NCI-H2029 (cell line): Measurements from ENCODE around the gene ARHGAP21.
"Not testable (repeated sequence)": the region's sequence is repeated elsewhere in the genome, so short reads cannot be mapped to it uniquely, and the experiment has no call there.

Source experiments
- DNase-seq: peaks from one replicate; lab custom pipeline; 2025; lab: John Stamatoyannopoulos, UW

The ARHGAP21 gene

DNA sequence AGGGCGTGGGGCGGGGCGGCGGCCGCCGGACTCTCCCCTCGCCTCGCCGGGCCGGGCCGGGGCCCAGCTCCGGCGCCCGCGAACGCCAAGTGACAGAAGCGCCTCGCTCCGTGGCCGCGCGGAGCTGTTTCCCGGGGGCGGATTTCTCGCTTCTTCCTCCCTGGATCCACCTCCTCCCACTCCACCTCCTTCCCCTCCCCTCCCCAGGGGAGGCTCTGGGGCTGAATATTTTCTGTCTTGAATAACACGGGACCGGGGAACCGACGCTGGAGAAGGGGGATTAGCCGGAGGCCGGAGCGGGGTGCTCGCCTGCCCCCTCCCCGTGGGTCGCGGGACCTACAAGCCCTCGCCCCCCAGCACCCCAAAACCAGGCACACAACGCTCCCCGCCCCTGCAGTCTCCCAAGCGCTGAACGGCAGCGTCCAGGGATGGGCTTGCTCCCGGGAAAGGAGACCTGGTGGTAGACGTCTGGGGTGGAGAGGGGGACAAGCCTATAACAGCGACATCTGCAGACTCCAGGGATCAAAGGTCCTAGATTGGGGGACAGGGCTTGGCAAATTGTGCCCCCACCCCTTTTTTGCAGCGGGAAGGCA is at the start of gene ARHGAP21:
Gene ARHGAP21 (minus strand): TSS at position 100 of the 593 bp plus-strand sequence. CDS start 1,988 bp downstream, outside the sequence.
- peak; percentile 16 for DNase-seq

DNA sequence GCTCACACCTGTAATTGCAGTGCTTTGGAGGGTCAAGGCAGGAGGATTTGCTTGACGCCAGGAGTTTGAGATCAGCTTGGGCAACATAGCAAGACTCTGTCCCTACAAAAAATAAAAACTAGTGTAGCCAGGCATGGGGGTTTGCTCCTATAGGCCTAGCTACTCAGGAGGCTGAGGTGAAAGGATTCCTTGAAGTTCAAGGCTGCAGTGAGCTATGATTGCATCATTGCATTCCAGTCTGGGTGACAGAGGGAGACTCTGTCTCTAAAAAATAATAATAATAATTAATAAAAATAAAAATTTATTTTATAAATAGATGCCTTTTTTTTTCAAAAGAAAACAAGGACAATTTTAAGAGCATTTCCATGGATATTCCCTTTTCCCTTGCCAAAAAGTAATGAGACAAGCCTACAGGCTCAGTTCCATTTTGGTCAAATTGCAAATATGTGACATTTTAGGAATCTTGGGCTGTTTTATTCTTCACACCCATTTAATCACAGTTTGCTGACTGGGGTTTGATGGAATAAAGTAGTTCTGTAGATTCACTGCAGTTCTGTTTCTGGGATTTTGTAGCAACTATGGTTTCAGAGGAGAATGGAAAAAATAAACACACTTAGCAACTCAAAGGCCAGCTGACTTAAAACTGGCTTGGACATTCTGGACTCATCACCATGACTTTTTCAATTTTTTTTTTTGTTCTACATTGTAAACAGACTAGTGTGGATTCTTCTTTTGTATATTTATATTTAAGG is 48.4 kb upstream of the ARHGAP21 start:
- DNase-seq, result no peak

DNA sequence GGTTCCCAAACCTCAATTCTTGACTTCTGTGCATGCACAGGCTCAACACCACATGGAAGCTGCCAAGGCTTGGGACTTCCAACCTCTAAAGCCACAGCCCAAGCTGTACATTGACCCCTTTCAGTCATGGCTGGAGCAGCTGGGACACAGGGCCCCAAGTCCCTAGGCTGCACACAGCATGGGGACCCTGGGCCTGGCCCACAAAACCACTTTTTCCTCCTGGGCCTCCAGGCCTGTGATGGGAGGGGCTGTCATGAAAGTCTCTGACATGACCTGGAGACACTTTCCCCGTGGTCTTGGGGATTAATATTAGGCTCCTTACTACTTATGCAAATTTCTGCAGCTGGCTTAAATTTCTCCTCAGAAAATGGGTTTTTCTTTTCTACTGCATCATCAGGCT is 41.3 kb upstream of the ARHGAP21 start:
- not testable (repeated sequence) for DNase-seq

DNA sequence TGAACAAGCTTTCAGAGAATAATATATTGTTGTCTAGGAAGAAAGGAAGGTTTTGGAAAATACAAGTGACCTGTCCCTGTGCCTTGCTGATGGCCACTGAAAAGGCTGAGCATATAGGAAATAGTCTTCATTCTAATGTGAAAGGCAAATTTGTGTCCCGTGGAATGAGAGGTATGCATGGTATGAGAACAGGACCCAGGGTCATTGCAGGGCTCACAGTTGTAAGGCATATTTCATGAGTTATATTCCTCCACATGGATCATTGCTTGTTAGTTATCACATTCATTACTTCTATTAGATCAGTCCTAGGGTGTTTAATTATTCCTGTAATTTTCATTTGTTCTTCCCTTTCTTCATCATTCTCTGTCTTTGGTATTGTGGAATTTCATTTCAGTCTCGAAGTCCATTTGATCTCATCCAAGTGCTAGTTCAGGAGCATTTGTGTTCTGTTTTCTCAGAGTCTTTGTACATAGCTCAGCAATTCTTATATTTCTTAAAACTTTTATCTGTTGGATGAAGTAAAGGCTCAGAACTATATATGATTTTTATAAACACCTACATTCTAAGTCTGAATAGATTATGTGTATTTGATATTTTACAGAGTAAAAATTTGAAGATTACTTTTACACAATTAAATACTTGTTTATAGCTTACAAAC is 39.4 kb upstream of the ARHGAP21 start:
- no peak for DNase-seq

DNA sequence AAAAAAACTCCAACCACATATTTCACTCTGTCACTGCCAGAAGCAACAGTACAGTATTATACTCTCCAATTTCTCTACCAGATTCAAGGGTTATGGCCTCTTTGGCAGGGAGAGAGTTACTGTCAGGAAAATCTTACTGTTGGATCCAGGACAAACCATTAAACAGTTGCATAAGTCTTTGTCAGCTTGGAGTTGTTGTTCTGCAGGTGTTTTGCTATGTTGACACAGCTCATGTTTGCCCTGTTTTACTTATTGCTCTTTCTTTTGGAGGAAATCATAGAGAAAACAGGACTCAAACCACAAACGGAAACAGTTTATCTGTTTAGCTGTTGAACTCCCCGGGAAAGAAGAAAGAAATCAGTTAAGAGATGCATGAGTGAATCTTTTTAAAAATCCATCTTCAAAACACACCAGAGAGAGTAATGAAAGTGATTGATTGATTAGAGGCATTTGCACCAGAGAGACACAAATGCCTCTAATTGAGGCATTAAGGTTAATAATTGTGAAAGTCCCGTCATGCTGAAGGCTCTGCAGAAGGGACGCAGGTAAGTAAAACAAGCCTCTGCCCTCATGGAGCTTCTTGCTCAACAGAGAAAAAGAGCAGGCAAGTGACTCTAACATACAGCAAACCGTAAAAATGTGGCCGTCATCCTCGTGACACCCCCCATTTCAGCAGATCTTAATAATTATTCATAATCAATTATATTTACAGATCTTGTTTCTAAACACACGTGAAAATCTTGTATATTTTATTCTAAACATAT is 38.7 kb upstream of the ARHGAP21 start:
- DNase-seq, result no peak

DNA sequence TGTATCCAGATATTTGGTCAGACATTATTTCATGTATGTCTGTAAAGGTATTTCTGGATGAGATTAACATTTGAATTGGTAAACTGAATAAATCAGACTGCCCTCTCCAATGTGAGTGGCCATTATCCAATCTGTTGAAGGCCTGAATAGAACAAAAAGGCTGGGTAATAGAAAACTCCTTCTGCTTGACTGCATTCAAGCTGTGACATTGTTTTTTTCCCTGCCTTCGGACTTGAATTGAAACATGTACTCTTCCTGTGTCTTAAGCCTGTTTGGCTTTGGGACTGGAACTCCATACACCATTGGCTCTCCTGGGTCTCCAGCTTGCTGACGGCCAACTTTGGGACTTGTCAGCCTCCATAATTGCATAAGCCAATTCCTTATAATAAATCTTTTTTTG is 36.0 kb upstream of the ARHGAP21 start:
- DNase-seq, result no peak

DNA sequence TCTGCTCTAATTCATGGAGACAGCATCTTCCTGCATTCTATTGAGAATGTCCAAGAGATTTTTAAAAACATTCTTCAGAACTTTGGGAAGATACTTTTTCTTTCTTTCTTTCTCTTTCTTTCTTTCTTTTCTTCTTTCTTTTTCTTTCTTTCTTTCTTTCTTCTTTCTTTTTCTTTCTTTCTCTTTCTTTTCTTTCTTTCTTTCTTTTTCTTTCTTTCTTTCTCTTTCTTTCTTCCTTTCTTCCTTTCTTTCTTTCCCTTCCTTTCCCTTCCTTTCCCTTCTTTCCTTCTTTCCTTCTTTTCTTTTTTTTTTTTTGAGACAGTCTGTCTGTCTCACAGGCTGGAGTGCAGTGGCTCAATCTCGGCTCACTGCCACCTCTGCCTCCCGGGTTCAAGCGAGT is 34.6 kb upstream of the ARHGAP21 start:
- not testable (repeated sequence) for DNase-seq

DNA sequence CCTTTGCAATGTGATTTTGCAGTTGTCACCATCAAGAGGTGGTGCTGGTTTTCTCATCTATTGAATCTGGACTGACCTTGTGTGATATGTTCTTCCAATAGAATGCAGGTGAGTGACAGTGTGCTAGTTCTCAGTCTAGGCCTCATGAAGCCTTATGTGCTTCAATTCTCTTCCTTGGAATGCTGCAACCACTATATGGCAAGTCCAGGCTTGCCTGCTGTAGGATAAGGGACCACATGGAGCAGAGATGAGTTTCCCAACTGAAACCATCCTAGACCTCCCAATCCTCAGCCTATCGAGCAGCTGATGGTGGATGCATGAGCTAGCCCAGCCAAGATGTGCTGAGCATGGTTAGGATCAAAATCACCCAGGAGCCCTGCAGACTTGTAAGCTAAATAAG is 32.6 kb upstream of the ARHGAP21 start:
- no peak for DNase-seq

DNA sequence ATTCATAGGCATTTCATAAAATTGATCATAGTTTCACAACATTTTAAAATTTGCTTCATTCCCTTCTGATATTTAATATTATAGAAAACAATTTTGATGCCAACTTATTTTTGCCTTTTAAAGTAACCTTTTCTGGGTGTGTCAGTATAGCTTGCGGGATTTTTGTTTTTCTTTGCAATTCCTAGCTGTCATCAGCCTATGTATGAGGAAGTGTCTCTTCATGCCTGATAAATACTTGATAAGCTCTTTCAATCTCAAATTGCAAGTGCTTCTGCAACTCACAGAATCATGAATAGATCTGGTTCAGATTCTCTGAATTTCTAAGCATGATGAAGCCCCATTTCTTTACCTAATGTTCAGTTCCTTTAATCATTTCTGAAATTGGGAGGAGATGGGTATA is 28.0 kb upstream of the ARHGAP21 start:
- no peak for DNase-seq

DNA sequence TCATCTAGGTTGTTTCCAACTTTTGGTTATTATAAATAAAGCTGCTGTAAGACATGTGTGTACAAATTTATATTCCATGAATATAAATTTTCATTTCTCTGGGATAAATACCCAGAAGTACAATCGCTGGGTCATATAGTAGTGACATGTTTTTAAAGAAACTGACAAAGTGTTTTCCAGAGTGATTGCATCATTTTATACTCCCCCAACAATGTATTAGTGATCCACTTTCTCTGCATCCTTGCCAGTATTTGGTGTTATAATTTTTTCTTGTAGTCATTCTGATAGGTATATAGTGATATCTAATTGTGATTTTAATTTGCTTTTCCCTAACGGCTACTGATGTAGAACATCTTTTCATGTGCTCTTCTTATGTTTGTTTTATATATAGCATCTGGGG is 27.0 kb upstream of the ARHGAP21 start:
- DNase-seq, result no peak

DNA sequence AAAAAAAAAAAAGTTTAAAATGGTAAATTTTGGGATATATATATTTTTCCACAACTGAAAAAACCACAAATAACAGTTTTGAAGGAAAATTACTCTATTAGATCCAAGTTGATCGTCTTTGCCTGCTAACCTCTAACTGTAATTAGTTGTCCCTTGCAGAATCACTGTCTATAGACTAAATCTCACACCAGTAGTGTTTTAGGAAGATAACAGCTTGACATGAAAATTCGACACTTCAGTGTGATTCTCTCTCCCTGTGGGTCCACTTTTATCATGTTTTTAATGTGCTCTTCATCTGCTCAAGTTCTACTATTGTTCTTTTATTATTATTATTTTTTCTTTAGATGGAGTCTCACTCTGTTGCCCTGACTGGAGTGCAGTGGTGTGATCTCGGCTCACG is 24.5 kb upstream of the ARHGAP21 start:
- no peak for DNase-seq

DNA sequence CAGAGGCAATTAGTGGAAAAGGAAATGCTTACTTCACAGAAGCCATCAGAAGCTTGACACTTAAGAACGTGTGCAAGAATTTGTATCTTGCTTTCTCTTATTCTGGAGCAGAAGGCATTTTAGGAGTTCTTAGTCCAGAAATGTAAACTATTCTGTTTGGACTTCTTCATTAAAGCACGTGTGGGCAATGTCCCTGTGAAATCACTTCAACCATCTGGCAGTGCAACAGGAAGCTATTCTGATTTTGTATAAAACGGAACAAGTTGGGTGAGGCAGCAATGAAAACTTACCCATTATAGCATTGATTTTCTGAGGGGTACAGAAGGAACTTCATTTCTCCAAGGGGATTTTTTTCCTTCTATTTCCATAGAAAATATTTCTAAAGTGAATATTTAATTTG is 21.3 kb upstream of the ARHGAP21 start:
- DNase-seq, result no peak

DNA sequence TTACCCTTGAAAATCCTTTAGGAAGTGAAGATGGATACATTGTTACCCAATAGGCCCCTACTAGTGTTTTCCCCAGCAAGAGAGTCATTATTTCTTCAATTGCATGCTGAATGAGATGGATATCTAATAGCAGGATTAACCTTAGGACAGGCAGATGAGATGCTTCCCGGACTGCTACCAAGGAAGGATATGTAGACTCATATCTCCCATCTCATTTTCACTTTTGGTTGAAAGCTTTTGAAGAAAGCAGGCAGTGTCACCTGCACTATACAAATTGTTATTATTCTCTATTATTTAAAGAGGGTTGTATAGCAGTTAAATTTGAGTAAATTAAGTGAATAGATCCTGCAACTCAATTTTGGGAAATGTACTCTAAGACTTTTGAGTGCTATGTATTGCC is 17.0 kb upstream of the ARHGAP21 start:
- DNase-seq, result no peak

DNA sequence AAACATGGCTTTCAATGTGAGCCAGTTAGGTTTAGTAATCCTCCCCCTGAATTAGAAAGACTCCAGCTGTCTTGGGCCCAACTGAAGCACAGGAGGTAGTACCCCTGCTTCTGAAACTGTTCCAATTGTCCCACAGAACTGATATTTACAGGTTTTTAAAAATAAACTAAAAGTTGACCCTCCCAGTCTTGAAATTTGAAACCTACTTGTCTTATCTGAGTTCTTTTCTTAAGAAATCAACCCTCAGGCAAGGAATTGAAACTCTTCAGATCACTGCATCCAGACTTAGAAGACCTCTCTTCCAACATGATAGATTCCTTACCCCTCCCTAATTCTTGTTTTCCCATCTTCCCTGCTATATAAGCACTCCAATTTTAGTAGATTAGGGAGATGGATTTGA is 13.3 kb upstream of the ARHGAP21 start:
- no peak for DNase-seq

DNA sequence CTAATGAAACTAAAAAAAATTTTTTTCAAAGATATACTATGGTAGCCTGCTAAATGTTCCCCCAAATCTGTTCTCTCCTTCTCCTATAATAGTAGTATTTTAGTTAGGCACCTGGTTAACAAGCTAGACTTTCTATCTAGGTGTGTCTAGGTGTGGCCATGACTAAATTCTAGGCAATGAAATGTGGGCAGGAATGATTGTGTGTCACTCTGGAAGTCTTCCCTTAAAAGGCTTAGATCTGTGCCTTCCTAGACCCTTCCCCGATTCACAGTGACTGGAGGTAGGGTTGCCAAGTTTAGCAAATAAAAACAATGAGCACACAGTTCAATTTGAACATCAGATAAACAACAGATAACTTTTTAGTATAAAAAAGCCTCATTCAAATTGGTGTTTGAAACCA is 8.3 kb upstream of the ARHGAP21 start:
- DNase-seq, result no peak

DNA sequence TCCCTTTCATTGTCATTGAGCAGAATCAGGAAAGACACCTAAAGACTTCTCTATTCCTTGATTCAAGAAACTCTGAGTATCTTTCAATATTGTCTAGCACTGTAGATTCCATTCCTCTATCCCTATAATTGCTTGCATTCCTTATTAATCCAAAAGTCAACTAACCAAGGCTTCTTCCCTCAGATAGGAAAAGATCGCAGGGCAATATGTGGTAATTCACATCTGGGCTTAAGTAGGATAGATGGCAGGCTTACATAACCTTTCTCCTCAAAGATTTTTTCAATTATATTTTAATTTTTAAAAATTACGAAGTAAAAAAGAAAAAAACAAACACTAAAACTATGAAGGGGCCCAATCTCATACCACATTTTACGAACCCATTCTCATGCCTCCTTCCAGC is 7.1 kb upstream of the ARHGAP21 start:
- DNase-seq, result no peak

DNA sequence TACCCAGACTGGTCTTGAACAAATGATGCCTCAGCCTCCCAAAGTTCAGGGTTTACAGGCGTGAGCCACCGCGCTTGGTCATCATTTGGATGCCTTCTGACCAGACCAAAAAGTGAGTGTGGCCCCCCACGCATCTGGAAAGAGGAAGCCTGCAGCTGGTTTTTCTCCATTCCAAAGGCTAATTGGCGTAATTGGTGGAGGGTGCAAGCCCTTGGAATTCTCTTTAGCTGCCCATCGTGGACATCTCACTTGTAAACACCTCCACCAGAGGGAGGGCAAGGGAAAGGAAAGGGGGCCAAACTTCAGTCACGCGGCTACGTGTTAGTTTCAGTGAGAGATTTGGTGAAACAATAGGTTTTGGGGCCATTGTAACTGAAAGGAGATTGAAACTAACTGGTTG is 4.1 kb upstream of the ARHGAP21 start:
- no peak for DNase-seq

DNA sequence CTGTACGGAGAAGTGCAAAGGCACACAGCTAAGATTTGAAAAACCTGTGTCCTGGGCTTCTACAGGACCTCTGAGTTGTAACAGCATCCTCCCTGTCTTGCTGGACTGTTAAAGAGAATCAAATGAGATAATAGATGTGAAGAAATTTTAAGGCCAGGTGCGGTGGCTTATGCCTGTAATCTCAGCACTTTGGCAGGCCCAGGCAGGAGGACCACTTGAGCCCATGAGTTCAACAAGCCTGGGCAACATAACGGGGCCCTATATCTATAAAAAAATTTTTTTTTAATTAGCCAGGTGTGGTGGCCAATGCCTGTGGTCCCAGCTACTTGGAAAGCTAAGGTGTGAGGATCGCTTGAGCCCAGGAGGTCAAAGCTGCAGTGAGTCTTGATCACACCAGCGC is 2.9 kb upstream of the ARHGAP21 start:
- DNase-seq, result no peak

DNA sequence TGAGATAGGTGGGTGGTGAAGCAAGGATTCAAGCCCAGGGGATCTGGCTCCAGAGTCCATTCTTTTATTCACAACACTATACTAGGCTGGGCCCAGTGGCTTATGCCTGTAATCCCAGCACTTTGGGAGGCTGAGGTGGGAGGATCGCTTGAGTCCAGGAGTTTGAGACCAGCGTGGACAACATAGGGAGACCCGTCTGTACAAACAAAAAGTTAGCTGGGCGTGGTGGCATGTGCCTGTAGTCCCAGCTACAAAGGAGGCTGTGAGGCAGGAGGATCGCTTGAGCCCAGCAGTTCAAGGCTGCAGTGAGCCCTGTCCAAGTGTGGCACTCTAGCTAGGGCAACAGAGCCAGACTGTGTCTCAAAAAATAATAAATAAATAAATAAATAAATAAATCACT is 2.3 kb upstream of the ARHGAP21 start:
- not testable (repeated sequence) for DNase-seq

DNA sequence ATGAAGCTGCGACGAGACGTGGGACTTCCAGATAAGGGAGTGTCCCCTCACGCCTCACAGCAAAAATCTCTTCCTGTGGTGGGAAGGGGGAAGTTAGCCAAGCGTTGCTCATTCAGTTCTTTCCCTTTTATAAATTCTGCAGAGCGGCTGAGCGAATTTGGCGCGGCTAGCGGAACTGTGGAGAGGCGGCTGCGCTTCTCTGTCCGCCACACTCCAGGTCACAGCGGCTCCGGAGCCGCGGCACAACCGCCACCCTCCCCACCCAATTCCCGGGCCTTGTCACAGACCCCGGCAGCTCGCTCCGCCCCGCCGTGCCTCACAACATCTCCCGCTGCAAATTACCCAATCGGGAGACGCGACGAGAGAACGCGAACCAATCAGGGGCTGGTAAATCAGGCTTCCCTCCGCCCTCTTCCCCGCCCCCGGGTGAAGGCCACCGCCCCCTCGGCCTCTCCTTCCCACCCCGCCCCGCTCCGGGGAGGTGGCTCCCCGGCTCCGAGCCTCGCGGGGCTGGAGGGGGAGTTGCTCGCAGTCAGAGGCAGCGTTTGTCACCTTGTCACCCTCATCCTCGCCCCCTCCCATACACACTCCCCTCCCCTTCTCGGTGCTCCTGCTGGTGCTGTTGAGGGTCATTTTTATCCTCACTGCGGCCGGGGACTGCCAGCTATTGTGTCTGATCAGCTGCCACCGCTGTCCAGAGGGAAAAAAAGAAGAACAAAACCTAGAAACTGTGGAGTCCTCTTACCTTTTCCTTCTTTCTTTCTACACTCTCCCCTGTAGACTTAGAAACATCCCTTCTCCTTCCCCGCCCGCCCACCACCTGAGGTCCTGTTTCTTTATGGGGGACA is 918 bp upstream of the ARHGAP21 start:
- DNase-seq, result peak; percentile 86

DNA sequence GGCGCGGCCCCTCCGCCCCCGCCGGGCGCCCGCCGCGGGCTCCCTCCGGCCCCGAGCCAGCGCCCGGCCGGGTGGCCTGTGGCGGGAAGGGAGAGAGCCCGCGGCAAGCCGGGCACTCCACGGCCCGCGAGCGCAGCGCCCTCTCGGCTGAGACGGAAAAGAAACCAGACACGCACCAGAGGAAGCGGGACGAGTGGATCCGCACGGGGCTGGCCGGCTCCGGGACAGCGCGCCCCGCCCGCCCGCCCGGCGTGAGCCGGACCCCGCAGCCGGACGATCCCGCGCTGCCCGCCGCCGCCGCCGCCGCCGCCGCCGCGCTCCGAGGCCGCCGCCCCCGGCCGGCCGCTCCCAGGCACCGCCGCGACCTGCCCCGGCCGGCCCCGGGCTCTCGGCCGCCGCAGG is 300 bp downstream of the ARHGAP21 start:
- DNase-seq, result no peak
